Activated T-cell treated with anti-CD3 and anti-CD28 coated beads for 1 hour (primary cell): ENCODE results near the gene SUPT3H.

Experiments
- DNase-seq: peaks from one replicate; pipeline ENCODE4 v3.0.0-alpha.2; 2020; ENCODE audit warnings: low read depth

The SUPT3H gene

GRCh38 chr6:44837255-44837654, 540.5 kb downstream of the SUPT3H start:
- no peak for DNase-seq

DNA sequence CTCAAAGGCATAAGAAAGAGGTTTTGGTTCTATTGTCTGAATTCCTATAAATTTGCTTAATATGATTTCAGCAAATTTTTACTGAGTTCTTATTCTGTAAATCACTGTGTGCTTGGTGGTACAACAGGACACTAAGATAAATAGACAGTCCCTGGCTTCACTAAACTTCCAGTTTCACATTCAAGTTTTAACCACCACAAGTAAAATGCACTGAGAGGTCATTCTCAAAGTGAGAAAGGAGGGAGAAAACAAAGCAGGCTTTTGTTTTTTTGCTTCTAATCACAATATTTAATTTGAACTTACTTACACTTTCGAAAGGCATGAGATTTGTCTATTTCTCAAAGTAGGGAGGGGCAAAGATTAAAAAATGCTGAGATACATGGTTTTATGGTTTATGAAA, 544.5 kb downstream of the SUPT3H start:
- DNase-seq = no peak

DNA sequence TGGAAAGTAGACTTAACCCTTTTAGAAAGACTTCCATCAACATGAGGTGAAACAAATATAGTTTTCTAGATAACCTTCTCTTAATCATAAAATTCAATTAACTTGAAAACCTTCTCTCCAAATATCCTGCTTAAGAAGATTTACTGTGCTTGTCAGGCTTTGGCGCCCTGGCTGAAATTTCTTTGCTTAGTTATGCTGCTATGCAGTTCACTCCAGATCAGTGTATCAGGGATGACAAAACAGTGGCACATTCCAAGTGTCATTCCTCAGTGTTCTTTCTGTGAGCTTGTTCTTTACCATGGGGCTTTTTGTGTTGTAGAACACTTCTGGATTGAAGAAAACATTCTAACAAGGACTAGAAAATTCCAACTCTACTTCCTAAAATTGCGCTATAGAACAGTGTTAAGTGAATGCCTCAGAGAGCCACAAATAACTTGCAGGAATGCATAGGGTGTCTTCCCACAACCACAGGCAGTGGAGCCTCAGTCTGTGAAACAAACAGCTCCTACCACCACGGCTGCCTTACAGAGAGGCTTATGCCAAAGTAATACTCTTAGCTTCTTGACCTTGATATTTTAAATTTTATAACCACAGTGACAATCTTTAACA, 546.6 kb downstream of the SUPT3H start:
- no peak for DNase-seq

DNA sequence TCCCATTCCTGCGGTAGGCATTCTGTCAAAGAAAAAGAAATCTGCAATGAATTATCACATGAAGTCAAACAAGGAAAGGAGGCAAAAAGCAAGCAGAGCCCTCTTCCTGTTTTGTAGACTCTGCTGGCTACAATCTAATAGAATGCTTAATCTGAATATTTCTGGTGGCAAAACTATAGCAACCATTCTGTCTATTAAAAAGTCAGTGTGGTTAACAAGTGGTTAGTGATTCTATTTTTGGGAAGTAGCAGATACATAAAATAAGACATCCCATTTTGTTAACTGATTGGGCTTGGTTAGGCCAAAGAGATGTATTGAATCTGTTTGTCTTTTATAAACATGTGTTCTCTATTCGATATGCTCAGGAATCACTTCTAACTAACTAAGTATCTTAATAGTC, 547.9 kb downstream of the SUPT3H start:
- no peak for DNase-seq

DNA sequence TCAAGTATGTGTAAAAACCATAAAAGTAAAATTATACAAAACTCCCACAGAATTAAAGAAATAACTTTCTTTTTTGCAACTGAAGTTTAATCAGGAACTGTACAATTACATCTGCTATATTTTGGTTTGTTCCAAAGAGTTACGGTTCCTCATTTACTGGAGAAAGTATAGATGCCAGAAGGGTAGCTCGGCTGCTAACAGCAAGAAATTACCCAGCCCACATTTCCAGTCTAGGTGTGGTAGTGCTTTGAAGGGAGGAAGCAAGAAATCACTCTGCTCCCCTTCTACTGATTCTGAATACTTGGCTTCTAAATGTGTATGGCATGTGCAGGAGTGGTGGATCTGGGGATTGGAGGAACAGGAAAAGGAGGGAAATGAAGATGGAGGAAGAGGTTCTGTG, 549.0 kb downstream of the SUPT3H start:
- DNase-seq = no peak

GRCh38 chr6:44826025-44826676, 551.6 kb downstream of the SUPT3H start:
- DNase-seq = no peak

DNA sequence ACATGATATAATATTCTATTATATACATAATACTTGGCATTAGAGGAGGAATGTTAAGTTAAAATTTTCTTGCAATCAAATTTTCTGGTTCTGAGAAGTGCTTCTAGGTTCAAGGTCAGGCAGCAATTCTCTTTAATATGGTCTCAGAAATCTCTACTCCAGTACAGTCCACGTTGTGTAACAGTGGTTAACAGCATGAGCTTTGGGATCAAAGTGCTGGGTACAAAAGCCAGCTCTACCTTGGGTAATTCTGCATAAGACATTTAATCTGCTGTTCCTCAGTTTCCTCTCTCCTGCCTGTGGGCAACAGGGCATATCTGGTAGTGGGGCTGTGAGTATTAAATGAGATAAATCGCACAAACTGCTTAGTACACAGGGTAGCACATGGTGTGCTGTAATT, 552.5 kb downstream of the SUPT3H start:
- no peak for DNase-seq

DNA sequence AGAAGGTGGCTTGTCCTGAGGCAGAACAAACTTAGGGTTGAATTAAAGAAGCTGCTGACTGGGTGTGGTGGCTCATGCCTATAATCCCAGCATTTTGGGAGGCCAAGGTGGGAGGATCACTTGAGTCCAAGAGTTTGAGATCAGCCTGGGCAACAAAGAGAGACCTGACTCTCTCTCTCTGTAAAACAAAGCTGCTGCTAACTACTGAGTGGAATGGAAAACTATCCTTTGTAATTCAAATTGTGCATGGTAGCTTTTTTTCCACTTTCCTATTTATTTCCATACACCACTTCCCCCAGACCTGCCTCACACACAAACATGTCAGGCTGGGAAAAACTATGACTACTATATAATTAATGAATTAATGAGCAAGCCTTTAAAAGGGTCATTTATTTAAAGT, 553.2 kb downstream of the SUPT3H start:
- DNase-seq = no peak

- DNase-seq = no peak
These were observed 557.0 kb downstream of the SUPT3H start for GRCh38 chr6:44820759-44821158.

- no peak for DNase-seq
These were observed 557.4 kb downstream of the SUPT3H start for GRCh38 chr6:44820321-44820720.

- DNase-seq = no peak
These were observed 566.3 kb downstream of the SUPT3H start for GRCh38 chr6:44811456-44811855.

DNA sequence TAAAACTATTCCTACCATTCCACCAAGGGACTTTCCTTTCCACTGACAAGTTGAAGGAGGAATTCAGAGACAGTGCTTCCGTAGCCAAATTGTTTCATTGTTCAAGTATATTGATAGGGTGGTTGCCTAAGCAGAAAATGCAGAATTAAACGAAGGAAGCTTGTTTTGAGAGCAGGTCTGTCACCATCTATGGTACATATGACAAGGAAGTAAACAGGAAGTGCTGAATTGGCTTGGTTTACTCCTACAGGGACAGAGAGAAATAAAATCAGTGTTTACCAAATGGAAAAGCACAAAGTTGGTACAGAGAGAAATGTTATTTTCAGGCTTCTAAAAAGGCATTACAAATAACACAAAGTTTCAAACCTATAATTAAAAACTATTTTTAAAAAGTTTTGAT, 568.5 kb downstream of the SUPT3H start:
- no peak for DNase-seq

GRCh38 chr6:44808148-44808547, 569.6 kb downstream of the SUPT3H start:
- no peak for DNase-seq

- no peak for DNase-seq
These were observed 571.1 kb downstream of the SUPT3H start for GRCh38 chr6:44806656-44807055.

DNA sequence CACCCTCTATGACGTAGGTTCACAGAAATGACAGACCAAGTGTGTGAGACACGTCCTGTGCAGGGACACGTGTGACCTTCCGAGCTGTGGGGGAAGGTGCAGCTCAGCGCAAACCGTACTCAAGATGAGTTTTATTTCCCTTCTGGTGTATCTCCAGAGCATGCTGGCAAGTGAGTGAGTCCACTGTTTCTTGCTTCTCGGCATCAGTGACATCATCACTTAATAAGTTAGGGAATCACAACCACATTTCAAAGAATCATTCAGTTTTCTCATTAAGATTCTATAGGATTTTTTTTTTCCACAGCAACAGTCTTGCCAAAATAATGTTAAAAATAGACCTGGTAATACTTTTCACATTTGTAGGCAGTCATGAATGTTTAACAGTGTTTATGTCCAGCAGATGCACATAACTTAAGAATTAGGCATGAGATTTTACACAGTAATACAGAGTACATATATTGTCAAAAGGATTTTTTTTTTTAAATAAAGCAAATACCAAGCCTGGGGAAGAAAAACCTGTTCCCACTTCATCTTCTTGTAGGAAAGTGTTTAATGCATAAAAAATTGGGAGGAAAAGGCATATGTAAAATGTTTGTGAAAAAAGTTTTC, 572.4 kb downstream of the SUPT3H start:
- no peak for DNase-seq

GRCh38 chr6:44804546-44805159, 573.1 kb downstream of the SUPT3H start:
- DNase-seq = no peak

- no peak for DNase-seq
These were observed 573.7 kb downstream of the SUPT3H start for GRCh38 chr6:44804016-44804415.

DNA sequence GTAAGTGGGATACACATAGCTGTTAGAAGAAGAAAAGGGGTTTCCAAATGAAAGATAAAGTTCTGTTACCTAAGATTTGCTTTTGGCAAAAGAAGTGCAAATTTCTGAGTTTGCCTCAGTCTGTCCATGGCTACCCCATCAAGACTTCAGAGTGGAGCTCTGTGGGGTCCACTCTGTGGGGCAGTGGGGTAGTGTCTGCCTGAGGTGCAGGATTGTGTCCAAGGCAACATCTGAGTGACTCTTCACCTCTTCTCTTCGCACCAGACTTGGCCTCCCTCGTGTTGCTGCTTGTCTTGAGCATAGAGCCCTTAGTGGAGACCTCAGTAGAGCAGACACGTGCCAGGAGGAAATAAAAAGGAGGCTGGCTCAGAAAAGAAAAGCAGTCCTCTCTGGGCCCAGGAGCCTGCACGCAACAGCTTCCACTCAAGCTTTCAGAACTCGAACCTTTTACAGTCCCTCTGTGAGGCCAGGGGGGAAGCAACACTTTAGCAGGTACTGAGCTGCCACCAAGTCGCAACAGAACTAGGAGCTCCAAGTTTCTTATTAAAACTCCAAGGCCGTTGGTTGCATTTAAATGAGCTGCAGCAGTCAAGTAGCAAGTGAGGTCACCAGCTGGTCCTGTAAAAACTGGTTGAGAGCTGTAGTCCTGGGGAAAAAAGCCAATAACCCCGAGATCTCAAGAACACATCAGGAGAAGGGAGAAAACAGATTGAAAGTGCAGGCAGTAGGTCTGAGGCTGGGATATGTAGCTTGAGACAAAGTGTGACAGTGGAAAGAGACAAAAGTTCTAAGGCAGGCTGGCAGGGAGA, 576.7 kb downstream of the SUPT3H start:
- DNase-seq = no peak

DNA sequence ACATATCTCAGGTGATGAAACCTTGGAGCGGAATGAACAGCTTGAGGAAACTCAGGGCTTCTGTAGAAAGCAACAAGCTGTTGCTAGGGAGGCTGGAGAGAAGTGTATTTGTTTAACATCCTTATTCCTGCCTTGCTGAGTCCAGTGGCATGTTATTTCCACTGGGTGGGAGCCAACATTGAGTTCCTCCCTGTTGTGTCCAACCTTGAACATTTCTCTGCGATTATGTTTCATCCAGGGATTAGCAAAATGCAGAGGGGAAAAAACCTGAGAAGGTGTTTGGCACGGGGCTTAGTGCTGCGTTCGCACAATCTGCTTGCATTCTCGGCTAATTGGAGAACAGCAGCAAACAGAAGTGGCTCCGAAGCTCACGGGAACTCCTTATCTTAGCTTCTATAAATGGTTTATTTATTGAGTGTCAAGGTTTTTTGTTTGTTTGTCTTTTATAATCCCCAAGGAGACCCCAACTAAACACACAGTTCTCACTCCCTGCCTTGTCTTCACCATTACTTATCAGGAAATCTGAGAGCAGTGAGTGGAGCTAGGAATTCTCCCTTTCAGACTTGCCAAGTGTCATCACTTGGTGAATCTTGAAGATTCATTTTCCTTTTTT, 577.5 kb downstream of the SUPT3H start:
- no peak for DNase-seq

DNA sequence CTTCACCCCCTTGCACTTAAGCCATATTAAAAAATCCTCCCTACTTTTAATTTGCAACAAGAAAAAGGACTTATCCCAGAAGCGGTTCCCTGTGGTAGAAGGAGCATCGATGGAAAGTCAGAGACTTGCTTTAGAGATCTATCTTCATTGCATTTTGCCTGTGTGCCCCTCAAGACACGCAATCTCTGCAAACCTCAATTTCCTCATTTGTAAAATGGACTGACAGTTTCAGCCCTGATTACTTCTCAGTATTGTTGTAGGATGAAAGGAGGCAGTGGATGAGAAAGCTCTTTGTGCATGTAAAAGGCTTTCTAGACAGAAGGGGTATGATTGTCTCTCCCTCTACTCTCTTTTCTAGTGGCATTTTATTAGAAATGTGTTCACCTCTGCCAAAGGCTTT, 580.0 kb downstream of the SUPT3H start:
- no peak for DNase-seq

GRCh38 chr6:44795326-44795725, 582.4 kb downstream of the SUPT3H start:
- no peak for DNase-seq

DNA sequence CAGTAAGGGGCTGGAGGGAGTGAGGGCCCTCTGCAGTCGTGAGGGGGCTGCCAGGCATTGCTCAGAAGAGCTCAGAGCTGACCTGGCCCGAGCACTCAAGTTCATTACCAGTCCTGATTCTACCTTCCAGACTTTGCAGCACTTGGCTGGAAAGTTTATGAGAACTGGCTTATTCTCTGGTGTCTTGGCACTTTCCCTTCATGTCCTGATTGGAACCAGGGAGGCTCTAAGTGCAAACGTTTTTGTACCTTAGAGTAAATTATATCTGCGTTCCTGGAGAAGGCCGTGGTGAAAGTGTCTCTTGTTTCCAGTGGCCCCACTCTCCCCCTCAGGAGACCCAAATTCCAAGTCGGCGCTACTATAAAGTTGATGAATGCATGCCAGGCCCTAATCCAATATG, 587.9 kb downstream of the SUPT3H start:
- DNase-seq = no peak
